ENCODE data around the gene GLIS1. TPM values are rescaled to one million over a fixed set of nuclear protein-coding genes. Genes with fewer than 3 reads are reported as not detected.

GLIS1 gene
- total and polyA plus RNA-seq, 2 experiments from 2014 or later = 0.13 to 1.3 TPM

DNA sequence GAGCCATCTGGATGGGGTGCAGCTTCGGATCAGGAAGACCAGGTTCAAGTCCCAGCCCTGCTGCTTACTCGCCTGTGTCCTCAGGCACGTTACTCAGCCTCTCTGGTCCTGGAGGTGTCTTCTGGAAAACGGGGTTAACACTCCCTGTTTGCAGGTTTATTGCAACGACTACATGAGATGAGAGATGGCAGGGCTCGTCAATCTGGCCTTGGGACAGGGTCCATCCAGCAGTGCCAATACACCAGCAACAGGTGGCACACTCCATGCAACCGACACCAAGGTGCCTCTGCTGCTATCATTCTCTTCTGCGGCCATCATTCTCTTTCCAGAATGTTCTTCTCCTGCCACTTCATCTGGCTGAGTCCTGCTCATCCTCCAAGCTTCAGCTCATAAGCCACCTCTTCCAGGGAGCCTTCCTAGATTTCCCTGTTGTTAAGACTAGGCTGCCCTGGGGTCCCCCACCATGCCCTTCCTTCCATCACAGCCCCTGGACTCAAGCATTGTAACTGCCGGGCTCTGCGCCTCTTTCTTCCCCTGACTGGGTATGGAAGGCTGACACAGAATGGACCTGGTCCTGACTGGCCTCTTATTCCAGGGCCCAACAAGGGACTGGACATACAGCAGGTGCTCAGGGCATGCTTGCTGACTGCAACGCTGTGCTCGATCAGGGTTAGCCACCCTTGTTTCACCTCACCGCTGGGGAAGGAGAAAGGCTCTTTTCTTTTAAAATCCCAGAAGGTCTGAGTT lies 192.4 kb downstream of the GLIS1 start:
- Histone ChIP-seq H3K9me3 (ENCODE audit: low read depth) (no peaks in the 10 kb centered on the region), H3K27ac (no peak overlapping the region), H3K4me3 (no peak overlapping the region), H4K20me1 (ENCODE audit: insufficient read depth, poor library complexity, severe bottlenecking) (no peaks in the 10 kb centered on the region), H3K4me2 (no peak overlapping the region), H3K79me2 (no peaks in the 10 kb centered on the region), H3K27me3 (no peaks in the 10 kb centered on the region), H3K9me2 (replicated peaks; ENCODE audit: insufficient read depth) (no peaks in the 10 kb centered on the region), H3K36me3 (replicated peaks; ENCODE audit: insufficient read depth, low read depth) (no peaks in the 10 kb centered on the region), H3K4me1 (ENCODE audit: insufficient read depth) (peaks cover 8% of the 10 kb centered on the region), H2AFZ (no peak overlapping the region)
- DNase-seq (ENCODE audit: low spot score) = no peak
- TF ChIP-seq EZH2 (IDR thresholded peaks at IDR 0.05; ENCODE audit: borderline replicate concordance) = no peak
- WGBS (ENCODE audit: low lambda C conversion rate, missing lambda C conversion rate) = 94% methylated on average over 13 of the region's 13 CpGs

DNA sequence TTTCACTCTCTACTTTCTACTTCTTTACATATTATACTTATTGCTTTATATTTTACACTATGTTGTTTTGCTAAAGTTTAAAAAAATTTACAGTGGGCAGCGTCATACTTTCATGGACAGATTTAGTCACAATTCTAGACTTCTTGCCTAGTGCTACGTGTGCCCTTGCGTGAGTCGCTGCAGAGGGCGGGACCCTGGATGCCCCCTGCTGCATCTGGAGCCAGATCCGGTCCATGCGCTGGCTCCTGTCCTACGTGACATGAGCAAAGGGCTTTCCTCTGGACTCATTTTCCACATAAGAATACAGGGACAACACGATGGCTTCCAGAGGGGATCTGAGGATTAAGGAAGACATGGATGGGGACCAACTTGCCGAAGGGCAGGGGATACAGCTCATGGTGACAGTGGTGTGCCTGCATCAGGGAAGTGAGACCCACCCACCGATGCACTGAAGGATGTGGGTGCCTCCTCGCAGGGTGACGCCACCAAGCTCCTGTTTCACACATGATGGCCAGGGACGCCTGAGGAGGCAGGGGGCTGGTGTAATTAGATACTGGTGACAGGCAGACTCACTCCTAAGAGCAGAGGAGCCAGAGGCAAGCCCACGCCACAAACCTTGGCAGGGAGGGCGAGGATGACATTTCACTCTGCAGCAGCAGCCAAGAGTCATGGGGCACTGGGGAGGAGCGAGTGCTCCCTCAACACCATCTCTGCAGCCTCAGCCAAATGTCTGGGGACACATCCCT lies 193.1 kb downstream of the GLIS1 start:
- 82% methylated on average over 17 of the region's 17 CpGs for WGBS (ENCODE audit: low lambda C conversion rate, missing lambda C conversion rate)
- DNase-seq (ENCODE audit: low spot score) = no peak
- no peaks in the 10 kb centered on the region for H4K20me1 ChIP-seq (ENCODE audit: insufficient read depth, poor library complexity, severe bottlenecking)
- no peaks in the 10 kb centered on the region for H3K9me2 ChIP-seq (replicated peaks; ENCODE audit: insufficient read depth)
- H3K27me3 ChIP-seq = no peaks in the 10 kb centered on the region
- H2AFZ ChIP-seq = no peak overlapping the region
- no peak overlapping the region for H3K4me3 ChIP-seq
- TF ChIP-seq EZH2phosphoT487 (IDR thresholded peaks at IDR 0.05; ENCODE audit: low read depth, severe bottlenecking, unreplicated experiment) (no peak), EZH2 (IDR thresholded peaks at IDR 0.05; ENCODE audit: borderline replicate concordance) (no peak)
- TF ChIP-seq, protein P1, sequence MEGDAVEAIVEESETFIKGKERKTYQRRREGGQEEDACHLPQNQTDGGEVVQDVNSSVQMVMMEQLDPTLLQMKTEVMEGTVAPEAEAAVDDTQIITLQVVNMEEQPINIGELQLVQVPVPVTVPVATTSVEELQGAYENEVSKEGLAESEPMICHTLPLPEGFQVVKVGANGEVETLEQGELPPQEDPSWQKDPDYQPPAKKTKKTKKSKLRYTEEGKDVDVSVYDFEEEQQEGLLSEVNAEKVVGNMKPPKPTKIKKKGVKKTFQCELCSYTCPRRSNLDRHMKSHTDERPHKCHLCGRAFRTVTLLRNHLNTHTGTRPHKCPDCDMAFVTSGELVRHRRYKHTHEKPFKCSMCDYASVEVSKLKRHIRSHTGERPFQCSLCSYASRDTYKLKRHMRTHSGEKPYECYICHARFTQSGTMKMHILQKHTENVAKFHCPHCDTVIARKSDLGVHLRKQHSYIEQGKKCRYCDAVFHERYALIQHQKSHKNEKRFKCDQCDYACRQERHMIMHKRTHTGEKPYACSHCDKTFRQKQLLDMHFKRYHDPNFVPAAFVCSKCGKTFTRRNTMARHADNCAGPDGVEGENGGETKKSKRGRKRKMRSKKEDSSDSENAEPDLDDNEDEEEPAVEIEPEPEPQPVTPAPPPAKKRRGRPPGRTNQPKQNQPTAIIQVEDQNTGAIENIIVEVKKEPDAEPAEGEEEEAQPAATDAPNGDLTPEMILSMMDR (IDR thresholded peaks at IDR 0.05; ENCODE audit: poor library complexity) = no peak
- H3K79me2 ChIP-seq = no peaks in the 10 kb centered on the region
- H3K4me1 ChIP-seq (ENCODE audit: insufficient read depth) = peaks cover 8% of the 10 kb centered on the region
- no peaks in the 10 kb centered on the region for H3K9me3 ChIP-seq (ENCODE audit: low read depth)
- H3K36me3 ChIP-seq (replicated peaks; ENCODE audit: insufficient read depth, low read depth) = no peaks in the 10 kb centered on the region
- H3K4me2 ChIP-seq = no peak overlapping the region
- H3K27ac ChIP-seq = no peak overlapping the region

DNA sequence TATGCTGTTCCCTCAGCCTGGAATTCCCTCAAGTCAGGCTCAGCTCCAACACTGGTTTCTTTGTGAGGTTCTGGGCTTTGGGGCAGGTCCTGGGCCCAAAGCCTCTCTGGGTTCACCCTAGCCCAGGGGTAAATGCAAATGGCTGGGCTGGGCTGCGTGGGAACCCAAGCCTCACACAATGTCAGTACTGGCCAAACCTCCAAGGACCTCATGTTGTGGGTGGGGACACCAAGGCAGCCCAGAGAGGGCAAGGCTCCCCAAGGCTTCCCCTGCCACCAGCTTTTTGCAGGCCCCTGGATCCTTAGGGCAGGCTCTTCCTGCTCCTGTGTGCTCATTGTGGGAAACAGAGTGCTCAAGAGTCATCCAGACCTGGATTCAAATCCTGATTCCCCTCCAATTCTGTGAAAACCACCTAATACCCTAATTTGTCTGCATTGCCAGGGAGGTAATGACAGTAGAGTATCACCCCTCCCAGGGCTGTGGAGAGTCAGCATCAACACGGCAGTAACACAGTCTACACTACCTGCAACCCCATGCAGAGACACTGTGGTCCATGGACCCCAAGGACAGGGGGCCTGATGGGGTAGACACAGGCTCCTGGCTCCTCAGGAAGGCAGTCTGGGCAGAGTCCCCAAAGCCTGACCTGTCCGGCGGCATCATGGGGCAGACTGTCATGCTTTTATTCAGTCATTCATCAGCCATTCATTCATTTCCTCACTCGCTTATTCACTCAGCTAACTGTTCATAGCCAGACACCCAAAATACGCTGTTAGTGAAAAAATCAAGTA lies 194.0 kb downstream of the GLIS1 start:
- no peaks in the 10 kb centered on the region for H4K20me1 ChIP-seq (ENCODE audit: insufficient read depth, poor library complexity, severe bottlenecking)
- no peak overlapping the region for H3K27ac ChIP-seq
- no peaks in the 10 kb centered on the region for H3K9me2 ChIP-seq (replicated peaks; ENCODE audit: insufficient read depth)
- DNase-seq (ENCODE audit: low spot score) = no peak
- no peak overlapping the region for H3K4me3 ChIP-seq
- H3K36me3 ChIP-seq (replicated peaks; ENCODE audit: insufficient read depth, low read depth) = no peaks in the 10 kb centered on the region
- H3K4me2 ChIP-seq = no peak overlapping the region
- H3K79me2 ChIP-seq = no peaks in the 10 kb centered on the region
- TF ChIP-seq EZH2phosphoT487 (IDR thresholded peaks at IDR 0.05; ENCODE audit: low read depth, severe bottlenecking, unreplicated experiment) = no peak
- no peak for TF ChIP-seq EZH2 (IDR thresholded peaks at IDR 0.05; ENCODE audit: borderline replicate concordance)
- TF ChIP-seq, protein P1 (IDR thresholded peaks at IDR 0.05; ENCODE audit: poor library complexity) = no peak
- H2AFZ ChIP-seq = no peak overlapping the region
- 91% methylated on average over 6 of the region's 6 CpGs for WGBS (ENCODE audit: low lambda C conversion rate, missing lambda C conversion rate)
- no peaks in the 10 kb centered on the region for H3K27me3 ChIP-seq
- H3K4me1 ChIP-seq (ENCODE audit: insufficient read depth) = peaks cover 8% of the 10 kb centered on the region
- no peaks in the 10 kb centered on the region for H3K9me3 ChIP-seq (ENCODE audit: low read depth)
